GM12865 (cell line): Measurements from ENCODE around the gene IZUMO2.
"Not testable (repeated sequence)": the region's sequence is repeated elsewhere in the genome, so short reads cannot be mapped to it uniquely, and the experiment has no call there.

Experiments used
- DNase-seq: peaks from one replicate; pipeline ENCODE4 v3.0.0; 2010; ENCODE audit warnings: low read depth
- H3K4me3 ChIP-seq: 2 replicates; pipeline ENCODE4 v1.5.1; 2011; ENCODE audit warnings: mild to moderate bottlenecking, low read depth, low read length, control low read depth
- TF ChIP-seq, protein P1 (sequence below): IDR thresholded peaks from 2 replicates; pipeline ENCODE4 v1.5.1; 2011; ENCODE audit warnings: low read length, control low read depth, low read depth, inconsistent platforms; ENCODE audit not compliant: insufficient read depth; ENCODE audit errors: missing control alignments

IZUMO2 gene

DNA sequence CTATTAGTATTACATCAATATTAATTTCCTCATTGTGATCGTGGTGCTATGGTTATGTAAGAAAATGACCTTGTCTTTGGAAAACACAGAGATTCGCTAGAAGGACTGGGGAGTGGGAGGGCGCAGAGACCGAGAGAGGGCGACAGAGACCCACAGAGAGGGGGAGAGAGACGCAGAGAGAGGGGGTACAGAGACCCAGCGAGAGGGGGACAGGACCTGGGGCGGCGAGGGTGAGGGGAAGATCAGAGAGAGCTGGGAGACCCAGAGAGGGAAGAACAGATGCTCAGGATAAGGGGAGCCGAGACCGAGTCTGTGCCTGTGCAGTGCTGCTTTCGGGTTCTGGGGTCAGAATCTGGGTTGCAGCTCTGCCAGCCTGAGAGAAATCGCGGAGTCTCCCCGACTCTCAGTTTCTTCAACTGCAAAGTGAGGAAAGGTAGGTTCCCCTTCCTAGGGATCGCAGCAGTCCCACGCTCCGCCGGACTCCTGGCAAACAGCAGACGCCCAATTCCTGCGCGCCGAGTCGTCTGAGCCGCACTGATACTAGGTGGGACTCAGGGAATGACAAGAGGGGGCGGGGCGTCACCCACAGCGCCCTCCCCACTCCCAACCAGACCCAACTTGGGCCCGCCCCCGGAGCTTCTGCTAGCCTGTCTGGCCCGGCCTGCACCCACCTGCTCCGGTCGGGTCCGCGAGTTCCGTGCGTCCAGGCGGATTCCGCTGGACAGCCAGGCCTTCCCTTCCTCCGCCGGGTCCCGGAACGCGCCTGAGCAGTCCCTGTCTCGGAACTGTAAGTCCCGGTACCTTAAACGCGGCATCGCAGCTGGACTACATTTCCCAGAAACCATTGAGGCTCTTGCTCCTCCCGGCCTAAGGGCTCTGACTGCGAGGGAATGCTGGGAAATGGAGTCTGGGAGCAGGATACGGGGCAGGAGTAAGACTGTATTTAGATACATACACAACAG lies 15.3 kb downstream of the IZUMO2 start:
- TF ChIP-seq, protein P1, sequence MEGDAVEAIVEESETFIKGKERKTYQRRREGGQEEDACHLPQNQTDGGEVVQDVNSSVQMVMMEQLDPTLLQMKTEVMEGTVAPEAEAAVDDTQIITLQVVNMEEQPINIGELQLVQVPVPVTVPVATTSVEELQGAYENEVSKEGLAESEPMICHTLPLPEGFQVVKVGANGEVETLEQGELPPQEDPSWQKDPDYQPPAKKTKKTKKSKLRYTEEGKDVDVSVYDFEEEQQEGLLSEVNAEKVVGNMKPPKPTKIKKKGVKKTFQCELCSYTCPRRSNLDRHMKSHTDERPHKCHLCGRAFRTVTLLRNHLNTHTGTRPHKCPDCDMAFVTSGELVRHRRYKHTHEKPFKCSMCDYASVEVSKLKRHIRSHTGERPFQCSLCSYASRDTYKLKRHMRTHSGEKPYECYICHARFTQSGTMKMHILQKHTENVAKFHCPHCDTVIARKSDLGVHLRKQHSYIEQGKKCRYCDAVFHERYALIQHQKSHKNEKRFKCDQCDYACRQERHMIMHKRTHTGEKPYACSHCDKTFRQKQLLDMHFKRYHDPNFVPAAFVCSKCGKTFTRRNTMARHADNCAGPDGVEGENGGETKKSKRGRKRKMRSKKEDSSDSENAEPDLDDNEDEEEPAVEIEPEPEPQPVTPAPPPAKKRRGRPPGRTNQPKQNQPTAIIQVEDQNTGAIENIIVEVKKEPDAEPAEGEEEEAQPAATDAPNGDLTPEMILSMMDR = peak; percentile 38
- H3K4me3 ChIP-seq = peak overlapping the region; percentile 42
- peak; percentile 77 for DNase-seq

DNA sequence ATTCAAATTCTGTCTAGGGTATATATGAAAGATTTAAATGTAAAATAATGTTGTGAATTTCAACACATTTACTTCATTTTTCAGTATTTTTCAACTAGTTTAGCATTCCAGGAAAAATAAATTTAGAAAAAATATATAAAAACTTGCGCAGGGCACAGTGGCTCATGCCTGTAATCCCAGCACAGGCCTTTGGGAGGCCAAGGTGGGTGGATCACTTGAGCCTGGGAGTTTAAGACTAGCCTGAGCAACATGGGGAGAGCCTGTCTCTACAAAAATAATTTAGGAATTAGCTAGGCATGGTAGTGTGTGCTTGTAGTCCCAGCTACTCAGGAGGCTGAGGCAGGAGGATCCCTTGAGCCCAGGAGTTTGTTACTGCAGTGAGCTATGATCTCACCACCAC lies 21.2 kb downstream of the IZUMO2 start:
- H3K4me3 ChIP-seq, DNase-seq: not testable (repeated sequence)

DNA sequence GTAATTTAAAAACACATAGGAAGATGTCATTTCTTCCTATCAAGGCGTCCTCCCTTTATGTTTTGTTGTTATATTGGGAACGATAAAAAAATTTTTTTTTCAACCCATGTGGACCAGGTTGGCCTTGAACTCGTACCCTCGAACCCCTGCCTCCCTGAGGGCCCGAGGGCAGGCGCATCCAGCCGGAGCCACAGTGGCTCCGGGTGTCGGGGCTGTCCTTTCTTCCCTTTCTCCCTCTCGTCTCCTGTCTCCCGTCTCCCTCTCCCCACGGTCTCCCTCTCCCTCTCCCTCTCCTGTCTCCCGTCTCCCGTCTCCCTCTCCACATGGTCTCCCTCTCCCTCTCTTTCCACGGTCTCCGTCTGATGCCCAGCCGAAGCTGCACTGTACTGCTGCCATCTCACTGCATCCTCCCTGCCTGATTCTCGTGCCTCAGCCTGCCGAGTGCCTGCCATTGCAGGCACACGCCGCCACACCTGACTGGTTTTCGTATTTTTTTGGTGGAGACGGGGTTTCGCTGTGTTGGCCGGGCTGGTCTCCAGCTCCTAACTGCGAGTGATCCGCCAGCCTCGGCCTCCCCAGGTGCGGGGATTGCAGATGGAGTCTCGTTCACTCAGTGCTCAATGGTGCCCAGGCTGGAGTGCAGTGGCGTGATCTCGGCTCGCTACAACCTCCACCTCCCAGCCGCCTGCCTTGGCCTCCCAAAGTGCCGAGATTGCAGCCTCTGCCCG lies 22.8 kb downstream of the IZUMO2 start:
- DNase-seq, H3K4me3 ChIP-seq: not testable (repeated sequence)

DNA sequence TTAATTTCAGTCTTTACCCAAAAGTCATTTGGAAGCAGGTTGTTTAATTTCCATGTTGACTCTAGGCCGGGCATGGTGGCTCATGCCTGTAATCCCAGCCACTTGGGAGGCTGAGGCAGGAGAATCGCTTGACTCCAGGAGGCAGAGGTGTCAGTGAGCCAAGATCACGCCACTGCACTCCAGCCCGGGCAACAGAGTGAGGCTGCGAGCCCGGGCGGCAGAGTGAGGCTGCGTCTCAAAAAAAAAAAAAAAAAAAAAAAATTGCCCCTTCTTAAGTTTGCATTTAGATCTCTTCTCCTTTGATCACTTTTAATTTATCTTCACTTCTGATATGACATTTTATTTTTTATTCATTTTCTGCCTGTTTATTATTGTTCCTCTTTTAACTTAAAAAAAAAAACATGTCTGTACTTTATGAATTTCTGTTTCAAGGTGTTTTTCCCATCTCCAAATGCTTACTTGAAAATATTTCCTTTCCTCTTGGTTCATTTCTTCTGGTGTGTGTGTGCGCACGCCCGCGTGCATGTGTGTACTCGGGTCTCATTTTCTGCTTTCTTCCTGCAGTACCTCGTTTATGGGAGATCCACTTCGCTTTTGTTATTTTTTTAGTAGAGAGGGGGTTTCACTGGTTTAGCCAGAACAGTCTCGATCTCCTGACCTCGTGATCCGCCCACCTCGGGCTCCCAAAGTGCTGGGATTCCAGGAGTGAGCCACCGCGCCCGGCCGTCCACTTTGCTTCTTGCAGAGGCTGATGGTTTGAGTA lies 26.3 kb downstream of the IZUMO2 start:
- H3K4me3 ChIP-seq, DNase-seq: not testable (repeated sequence)

DNA sequence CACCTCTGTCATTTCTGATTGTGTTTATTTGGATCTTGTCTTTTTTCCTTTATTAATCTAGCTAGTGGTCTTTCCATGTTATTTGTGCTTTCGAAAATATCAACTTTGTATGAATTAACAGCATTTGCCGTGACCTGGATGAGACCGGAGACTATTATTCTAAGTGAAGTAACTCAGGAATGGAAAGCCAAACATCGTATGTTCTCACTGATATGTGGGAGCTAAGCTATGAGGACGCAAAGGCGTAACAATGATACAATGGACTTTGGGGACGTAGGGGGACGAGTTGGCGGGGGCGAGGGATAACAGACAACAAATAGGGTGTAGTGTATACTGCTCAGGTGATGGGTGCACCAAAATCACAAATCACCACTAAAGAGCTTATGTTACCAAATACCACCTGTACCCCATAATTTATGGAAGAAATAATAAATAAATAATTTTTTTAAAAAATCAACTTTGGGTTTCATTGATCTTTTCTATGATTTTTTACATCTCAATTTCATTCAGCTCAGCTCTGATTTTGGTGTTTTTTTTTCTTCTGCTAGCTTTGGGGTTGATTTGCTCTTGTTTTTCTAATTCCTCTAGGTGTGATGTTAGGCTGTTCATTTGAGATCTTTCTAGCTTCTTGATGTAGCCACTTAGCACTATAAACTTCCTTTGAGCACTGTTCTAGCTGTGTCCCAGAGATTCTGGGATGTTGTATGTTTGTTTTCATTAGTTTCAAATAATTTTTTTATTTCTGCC lies 27.1 kb downstream of the IZUMO2 start:
- not testable (repeated sequence) for DNase-seq, H3K4me3 ChIP-seq

DNA sequence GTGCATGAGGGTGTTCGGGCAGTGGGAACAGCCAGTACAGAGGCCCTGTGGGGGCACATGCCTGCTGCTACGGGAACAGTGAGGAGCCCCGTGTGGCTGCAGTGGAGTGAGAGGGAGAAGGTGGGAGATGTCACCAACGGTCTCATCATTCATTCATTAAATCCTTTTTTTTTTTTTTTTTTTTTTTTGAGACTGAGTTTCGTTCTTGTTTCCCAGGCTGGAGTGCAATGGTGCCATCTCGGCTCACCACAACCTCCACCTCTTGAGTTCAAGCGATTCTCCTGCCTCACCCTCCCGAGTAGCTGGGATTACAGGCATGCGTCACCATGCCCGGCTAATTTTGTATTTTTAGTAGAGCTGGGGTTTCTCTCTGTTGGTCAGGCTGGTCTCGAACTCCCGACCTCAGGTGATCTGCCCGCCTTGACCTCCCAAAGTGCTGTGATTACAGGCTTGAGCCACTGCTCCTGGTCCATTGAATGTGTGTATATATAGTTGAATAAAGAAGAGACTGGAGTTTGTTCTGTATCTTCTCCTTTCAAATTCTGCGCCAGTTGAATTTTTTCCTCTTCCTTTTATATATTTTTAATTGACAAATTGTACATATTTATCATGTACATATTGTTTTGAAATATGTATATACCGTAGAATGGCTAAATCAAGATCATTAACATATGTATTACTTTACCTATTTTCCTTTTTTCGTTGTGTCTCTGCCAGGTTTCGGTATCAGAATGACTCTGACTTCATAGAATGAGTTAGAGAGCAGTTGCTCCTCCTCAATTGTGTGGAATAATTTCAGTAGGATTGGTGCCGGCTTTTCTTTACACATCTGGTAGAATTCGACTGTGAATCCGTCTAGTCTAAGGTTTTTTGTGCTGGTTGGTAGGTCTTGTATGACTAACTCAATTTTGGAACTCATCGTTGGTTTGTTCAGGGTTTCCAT lies 28.0 kb downstream of the IZUMO2 start:
- not testable (repeated sequence) for DNase-seq, H3K4me3 ChIP-seq

DNA sequence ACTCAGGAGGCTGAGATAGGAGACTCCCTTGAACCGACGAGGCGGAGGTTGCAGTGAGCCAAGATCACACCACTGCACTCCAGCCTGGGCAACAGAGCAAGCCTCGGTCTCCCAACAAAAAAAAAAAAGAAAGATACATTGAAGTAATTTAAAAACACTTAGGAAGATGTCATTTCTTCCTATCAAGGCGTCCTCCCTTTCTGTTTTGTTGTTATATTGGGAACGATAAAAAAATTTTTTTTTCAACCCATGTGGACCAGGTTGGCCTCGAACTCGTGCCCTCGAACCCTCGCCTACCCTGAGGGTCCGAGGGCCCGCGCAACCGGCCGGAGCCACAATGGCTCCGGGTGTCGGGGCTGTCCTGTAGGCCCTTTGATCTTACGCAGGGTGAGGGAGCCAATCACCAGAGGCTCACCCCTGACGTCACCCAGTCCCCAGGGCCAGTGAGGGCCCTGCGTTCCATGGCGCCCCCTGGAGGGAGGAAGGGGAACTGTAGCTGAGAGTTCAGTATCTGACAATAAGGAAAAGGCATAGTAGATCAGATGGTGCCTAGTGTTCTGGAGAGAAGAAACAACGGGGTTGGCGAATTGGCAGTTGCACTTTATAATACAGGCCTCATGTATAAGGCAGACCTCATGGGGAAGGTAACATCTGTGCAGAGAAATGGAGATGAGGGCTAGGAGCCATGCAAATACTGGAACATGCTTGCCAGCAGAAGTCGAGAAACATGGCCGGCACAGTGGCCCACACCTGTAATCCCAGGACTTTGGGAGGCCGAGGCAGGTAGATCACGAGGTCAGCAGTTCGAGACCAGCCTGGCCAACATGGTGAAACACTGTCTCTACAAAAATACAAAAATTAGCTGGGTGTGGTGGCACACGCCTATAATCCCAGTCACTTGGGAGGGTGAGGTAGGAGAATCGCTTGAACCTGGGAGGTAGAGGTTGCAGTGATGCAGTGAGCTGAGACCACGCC lies 29.3 kb downstream of the IZUMO2 start:
- DNase-seq, H3K4me3 ChIP-seq: not testable (repeated sequence)

DNA sequence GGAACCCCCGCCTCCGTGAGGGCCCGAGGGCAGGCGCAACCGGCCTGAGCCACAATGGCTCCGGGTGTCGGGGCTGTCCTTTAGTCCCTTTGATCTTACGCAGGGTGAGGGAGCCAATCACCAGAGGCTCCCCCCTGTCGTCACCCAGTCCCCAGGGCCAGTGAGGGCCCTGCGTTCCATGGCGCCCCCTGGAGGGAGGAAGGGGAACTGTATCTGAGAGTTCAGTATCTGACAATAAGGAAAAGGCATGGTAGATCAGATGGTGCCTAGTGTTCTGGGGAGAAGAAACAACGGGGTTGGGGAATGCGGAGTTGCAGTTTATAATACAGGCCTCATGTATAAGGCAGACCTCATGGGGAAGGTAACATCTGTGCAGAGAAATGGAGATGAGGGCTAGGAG lies 59.1 kb downstream of the IZUMO2 start:
- not testable (repeated sequence) for DNase-seq, H3K4me3 ChIP-seq

DNA sequence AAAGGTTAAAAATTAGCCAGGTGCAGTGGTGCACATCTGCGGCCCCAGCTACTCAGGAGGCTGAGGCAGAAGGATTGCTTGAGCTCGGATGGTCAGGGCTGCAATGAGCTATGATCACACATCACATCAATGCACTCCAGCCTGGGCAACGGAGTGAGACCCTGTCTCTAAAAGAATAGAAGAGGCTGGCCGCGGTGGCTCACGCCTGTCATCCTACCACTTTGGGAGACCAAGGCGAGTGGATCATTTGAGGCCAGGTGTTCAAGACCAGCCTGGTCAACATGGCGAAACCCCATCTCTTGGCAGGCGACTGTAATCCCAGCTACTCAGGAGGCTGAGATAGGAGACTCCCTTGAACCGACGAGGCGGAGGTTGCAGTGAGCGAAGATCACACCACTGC lies 59.7 kb downstream of the IZUMO2 start:
- H3K4me3 ChIP-seq, DNase-seq: not testable (repeated sequence)
